ENCODE results near the gene EN2. TPM values are rescaled to one million over a fixed set of nuclear protein-coding genes. Genes with fewer than 3 reads are reported as not detected.

The EN2 gene
- total and polyA plus RNA-seq, 10 of the 15 experiments (the other 5 are each of a cell fraction or from before 2014, with no cell fraction given) = not detected

GRCh38 chr7:155412416-155413253 lies 45.3 kb upstream of the EN2 start (continued):
- TF ChIP-seq CTCF (IDR thresholded peaks at IDR 0.05 in 2 of 3, conservative IDR thresholded peaks at IDR 0.05 in 1 of 3; ENCODE audit: control insufficient read depth in 2 of 3, extremely low read depth in 1 of 3, insufficient read depth in 1 of 3, low read depth in 3 of 3, low read length in 3 of 3) = peak; percentile 68 to 84 (median 80)
- TF ChIP-seq SMC3 (IDR thresholded peaks at IDR 0.05; ENCODE audit: borderline replicate concordance, low read length) = peak; percentile 52; the same call in 1 of the 2 replicates
- TF ChIP-seq STAT3 (IDR thresholded peaks at IDR 0.05; ENCODE audit: low read depth, low read length) = no peak
- TF ChIP-seq RAD21 (IDR thresholded peaks at IDR 0.05; ENCODE audit: insufficient read depth, low read depth, low read length) = peak; percentile 45
- TF ChIP-seq TCF7 (IDR thresholded peaks at IDR 0.05; ENCODE audit: borderline replicate concordance) = no peak

GRCh38 chr7:155414547-155415492 lies 43.1 kb upstream of the EN2 start:
- 64% methylated on average over 24 of the region's 24 CpGs for WGBS (ENCODE audit: insufficient coverage, insufficient replicate concordance, low lambda C conversion rate, missing lambda C conversion rate)
- FAIRE-seq = no peak
- H3K4me1 ChIP-seq (ENCODE audit: control insufficient read depth, insufficient read depth, low read length) = no peaks in the 10 kb centered on the region
- H3K79me2 ChIP-seq (ENCODE audit: control insufficient read depth, insufficient read depth, low read length) = no peaks in the 10 kb centered on the region
- CTCF ChIA-PET = no interaction called here
- SMC1A ChIA-PET (ENCODE audit: uncharacterized antibody, unreplicated experiment) = no interaction called here
- DNase-seq (ENCODE audit: low read depth, low spot score) = no peak
- H3K9me3 ChIP-seq (replicated peaks; ENCODE audit: control insufficient read depth, insufficient read depth, low read length) = no peaks in the 10 kb centered on the region
- H3K9ac ChIP-seq (ENCODE audit: control insufficient read depth, insufficient read depth, low read length) = no peak overlapping the region
- ATAC-seq = no peak
- no peak overlapping the region for H2AFZ ChIP-seq (ENCODE audit: control insufficient read depth, low read depth, low read length)
- in situ Hi-C loops (cut with MboI) (no loop called here), intact Hi-C loops (cut with micrococcal nuclease; ENCODE audit: unreplicated experiment) (no loop called here)
- BruUV-seq (replicated peaks) = no TSS peak
- H3K27me3 ChIP-seq (replicated peaks in 1 of 2; ENCODE audit: control insufficient read depth in 2 of 2, insufficient read depth in 2 of 2, low read length in 1 of 2) = 0 out of 4 replicates have a peak, but pooled peaks cover 0 to 1% of the 10 kb centered on the region in 2 experiments
- no peak overlapping the region for H3K4me3 ChIP-seq
- no peaks in the 10 kb centered on the region for H4K20me1 ChIP-seq (ENCODE audit: control insufficient read depth, insufficient read depth)
- TF ChIP-seq PKNOX1 (IDR thresholded peaks at IDR 0.05) = 0 out of 2 replicates have a peak, but pooled peaks have one; percentile 43
- TF ChIP-seq WRNIP1 (IDR thresholded peaks at IDR 0.05; ENCODE audit: borderline replicate concordance, low read depth, low read length) = no peak
- no peak overlapping the region for H3K4me2 ChIP-seq (ENCODE audit: control insufficient read depth, insufficient read depth)
- POLR2A ChIA-PET = no interaction called here
- no peaks in the 10 kb centered on the region for H3K36me3 ChIP-seq (ENCODE audit: control insufficient read depth in 2 of 2, insufficient read depth in 2 of 2, low read length in 1 of 2)
- RAD21 ChIA-PET (ENCODE audit: unreplicated experiment) = no interaction called here
- H3K27ac ChIP-seq (ENCODE audit: control insufficient read depth, insufficient read depth) = no peak overlapping the region
